HEK293 (cell line): ENCODE data around the gene CDT1.
A peak's percentile ranks its signal among the peaks of the same experiment; 100 is the strongest.

Experiments
- FEZF1 ChIP-seq: fragments of 450-650 bp; formaldehyde crosslinking; IDR thresholded peaks from 2 replicates; pipeline ENCODE4 v1.5.1; 2016; ENCODE audit warnings: missing biosample characterization, missing genetic modification characterization
- KLF16 ChIP-seq: fragments of 450-650 bp; formaldehyde crosslinking; IDR thresholded peaks from 2 replicates; pipeline ENCODE4 v1.5.1; 2017; ENCODE audit warnings: missing biosample characterization, missing genetic modification characterization
- SETDB1 ChIP-seq: IDR thresholded peaks from one replicate; pipeline ENCODE4 v1.6.1; 2017; ENCODE audit warnings: mild to moderate bottlenecking, low read length, moderate library complexity, mixed read lengths; ENCODE audit not compliant: insufficient read length
- TRIM28 ChIP-seq: IDR thresholded peaks from 2 replicates; pipeline ENCODE4 v1.6.1; 2011; ENCODE audit warnings: low read length, control low read depth, borderline replicate concordance
- TSHZ1 ChIP-seq: fragments of 450-650 bp; formaldehyde crosslinking; IDR thresholded peaks from 2 replicates; pipeline ENCODE4 v1.5.1; 2016; ENCODE audit warnings: missing biosample characterization, missing genetic modification characterization, borderline replicate concordance
- ZBTB21 ChIP-seq: fragments of 450-650 bp; formaldehyde crosslinking; IDR thresholded peaks from 2 replicates; pipeline ENCODE4 v1.5.1; 2017; ENCODE audit warnings: missing biosample characterization, missing genetic modification characterization
- ZBTB7A ChIP-seq: fragments of 450-650 bp; formaldehyde crosslinking; IDR thresholded peaks from 2 replicates; pipeline ENCODE4 v1.5.1; 2016; ENCODE audit warnings: low read depth, missing biosample characterization, missing genetic modification characterization
- ZFP3 ChIP-seq: fragments of 450-650 bp; formaldehyde crosslinking; IDR thresholded peaks from 2 replicates; pipeline ENCODE4 v1.5.1; 2016; ENCODE audit warnings: low read depth, missing biosample characterization, missing genetic modification characterization
- ZNF132 ChIP-seq: fragments of 450-650 bp; formaldehyde crosslinking; IDR thresholded peaks from 2 replicates; pipeline ENCODE4 v1.5.1; 2017; ENCODE audit warnings: missing biosample characterization, missing genetic modification characterization, borderline replicate concordance
- ZNF16 ChIP-seq: fragments of 450-650 bp; formaldehyde crosslinking; IDR thresholded peaks from 2 replicates; pipeline ENCODE4 v1.5.1; 2016; ENCODE audit warnings: low read depth, missing biosample characterization, missing genetic modification characterization
- ZNF19 ChIP-seq: fragments of 450-650 bp; formaldehyde crosslinking; IDR thresholded peaks from 2 replicates; pipeline ENCODE4; 2016; ENCODE audit warnings: missing biosample characterization, missing genetic modification characterization, low read depth
- ZNF202 ChIP-seq: fragments of 450-650 bp; formaldehyde crosslinking; IDR thresholded peaks from 2 replicates; pipeline ENCODE4 v1.5.1; 2016; ENCODE audit warnings: missing biosample characterization, missing genetic modification characterization, borderline replicate concordance
- ZNF223 ChIP-seq: fragments of 450-650 bp; formaldehyde crosslinking; IDR thresholded peaks from 2 replicates; pipeline ENCODE4 v1.5.1; 2016; ENCODE audit warnings: missing biosample characterization, missing genetic modification characterization
- ZNF24 ChIP-seq: fragments of 450-650 bp; formaldehyde crosslinking; IDR thresholded peaks from 2 replicates; pipeline ENCODE4 v1.5.1; 2016; ENCODE audit warnings: missing biosample characterization, missing genetic modification characterization
- ZNF248 ChIP-seq: fragments of 450-650 bp; formaldehyde crosslinking; IDR thresholded peaks from 2 replicates; pipeline ENCODE4 v1.5.1; 2017; ENCODE audit warnings: missing biosample characterization, missing genetic modification characterization
- ZNF280C ChIP-seq: fragments of 450-650 bp; formaldehyde crosslinking; IDR thresholded peaks from 2 replicates; pipeline ENCODE4 v1.5.1; 2016; ENCODE audit warnings: missing biosample characterization, missing genetic modification characterization
- ZNF311 ChIP-seq: fragments of 450-650 bp; formaldehyde crosslinking; IDR thresholded peaks from 2 replicates; pipeline ENCODE4 v1.5.1; 2017; ENCODE audit warnings: missing biosample characterization, missing genetic modification characterization, borderline replicate concordance
- ZNF350 ChIP-seq: fragments of 450-650 bp; formaldehyde crosslinking; IDR thresholded peaks from 2 replicates; pipeline ENCODE4 v1.5.0; 2017; ENCODE audit warnings: missing biosample characterization, mild to moderate bottlenecking, missing genetic modification characterization
- ZNF362 ChIP-seq: fragments of 450-650 bp; formaldehyde crosslinking; IDR thresholded peaks from 2 replicates; pipeline ENCODE4 v1.5.1; 2016; ENCODE audit warnings: missing biosample characterization, missing genetic modification characterization
- ZNF48 ChIP-seq: fragments of 450-650 bp; formaldehyde crosslinking; IDR thresholded peaks from 2 replicates; pipeline ENCODE4 v1.5.1; 2016; ENCODE audit warnings: missing biosample characterization, missing genetic modification characterization
- ZNF530 ChIP-seq: fragments of 450-650 bp; formaldehyde crosslinking; IDR thresholded peaks from 2 replicates; pipeline ENCODE4 v1.5.1; 2016; ENCODE audit warnings: low read depth, missing biosample characterization, missing genetic modification characterization
- ZNF596 ChIP-seq: fragments of 450-650 bp; IDR thresholded peaks from 2 replicates; pipeline ENCODE4 v1.5.0; 2018; ENCODE audit warnings: missing biosample characterization, mild to moderate bottlenecking, missing genetic modification characterization, moderate library complexity
- ZNF623 ChIP-seq: fragments of 450-650 bp; formaldehyde crosslinking; IDR thresholded peaks from 2 replicates; pipeline ENCODE4 v1.5.1; 2016; ENCODE audit warnings: missing biosample characterization, missing genetic modification characterization
- ZNF670 ChIP-seq: fragments of 450-650 bp; formaldehyde crosslinking; IDR thresholded peaks from 2 replicates; pipeline ENCODE4 v1.5.1; 2016; ENCODE audit warnings: missing biosample characterization, missing genetic modification characterization, low read depth
- ZNF704 ChIP-seq: fragments of 450-650 bp; formaldehyde crosslinking; IDR thresholded peaks from 2 replicates; pipeline ENCODE4 v1.5.1; 2016; ENCODE audit warnings: missing biosample characterization, missing genetic modification characterization
- ZNF747 ChIP-seq: fragments of 450-650 bp; formaldehyde crosslinking; IDR thresholded peaks from 2 replicates; pipeline ENCODE4 v1.5.1; 2016; ENCODE audit warnings: missing biosample characterization, missing genetic modification characterization
- ZNF777 ChIP-seq: fragments of 450-650 bp; formaldehyde crosslinking; IDR thresholded peaks from 2 replicates; pipeline ENCODE4 v1.5.1; 2017; ENCODE audit warnings: missing biosample characterization, missing genetic modification characterization, borderline replicate concordance
- ZSCAN30 ChIP-seq: fragments of 450-650 bp; IDR thresholded peaks from 2 replicates; pipeline ENCODE4 v1.5.1; 2018; ENCODE audit warnings: missing biosample characterization, mild to moderate bottlenecking, missing genetic modification characterization, moderate library complexity
- ZXDB ChIP-seq: fragments of 450-650 bp; formaldehyde crosslinking; IDR thresholded peaks from 2 replicates; pipeline ENCODE4 v1.5.1; 2016; ENCODE audit warnings: missing biosample characterization, missing genetic modification characterization
- TF ChIP-seq, protein P1 (sequence below): fragments of 450-650 bp; formaldehyde crosslinking; IDR thresholded peaks from 2 replicates; pipeline ENCODE4 v1.5.1; 2016; ENCODE audit warnings: missing biosample characterization, missing genetic modification characterization

The CDT1 gene

DNA sequence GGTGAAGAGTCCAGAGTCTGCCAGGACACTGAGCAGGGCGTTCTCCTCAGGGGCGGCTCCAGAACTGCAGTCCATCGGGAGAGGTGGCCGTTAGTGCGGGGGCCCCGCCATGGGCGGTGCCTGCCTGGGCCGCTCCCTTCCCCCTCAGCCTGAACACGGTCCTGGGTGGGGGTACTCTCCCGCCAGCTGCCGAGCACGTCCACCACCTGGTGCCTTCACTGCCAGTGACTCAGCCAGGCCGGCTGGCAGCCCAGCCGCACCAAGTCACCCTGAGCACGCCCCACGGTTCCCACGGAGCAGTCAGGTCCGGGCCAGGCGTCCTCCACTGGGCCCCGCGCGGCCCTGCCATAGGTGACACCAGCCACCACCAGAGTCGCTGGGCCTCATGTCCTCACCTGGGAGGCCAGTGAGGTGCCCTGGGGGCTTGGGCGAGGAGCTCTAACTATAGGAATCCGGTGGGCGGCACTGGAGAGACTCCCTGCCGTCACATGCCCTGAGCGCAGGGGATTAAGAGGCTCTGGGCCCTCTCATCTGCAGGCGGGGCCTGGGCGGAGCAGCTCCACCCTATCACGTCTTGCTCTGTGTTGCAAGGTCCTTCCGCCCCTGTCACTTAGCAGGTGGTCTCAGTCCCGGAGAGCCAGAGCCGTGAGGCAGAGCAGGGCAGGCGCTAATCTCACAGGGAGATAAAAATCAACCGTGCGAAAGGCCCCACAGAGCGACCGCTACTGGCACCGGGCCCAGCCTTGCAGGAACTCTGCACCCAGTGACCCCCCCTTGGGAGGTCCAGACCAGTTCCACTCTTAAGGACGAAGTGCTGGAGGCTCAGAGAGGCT is 32.9 kb upstream of the CDT1 start (continued):
- TF ChIP-seq TSHZ1 (tag by site-specific recombination) (no peak), ZNF704 (tag by site-specific recombination) (no peak), ZXDB (tag by site-specific recombination) (peak; percentile 88), ZNF596 (peak; percentile 60; the same call in 1 of the 2 replicates), ZNF350 (no peak), ZNF311 (tag by site-specific recombination) (no peak), ZFP3 (tag by site-specific recombination) (no peak), ZNF670 (tag by site-specific recombination) (no peak), ZNF19 (tag by site-specific recombination) (no peak), KLF16 (tag by site-specific recombination) (no peak; the same call in 1 of the 2 replicates), ZNF530 (tag by site-specific recombination) (no peak), TRIM28 (no peak; the same call in 1 of the 2 replicates), ZNF747 (tag by site-specific recombination) (no peak), FEZF1 (peak; percentile 65), ZNF623 (tag by site-specific recombination) (no peak), ZNF280C (tag by site-specific recombination) (no peak), ZNF202 (tag by site-specific recombination) (no peak), ZNF223 (tag by site-specific recombination) (no peak), ZBTB21 (tag by site-specific recombination) (no peak), ZNF24 (tag by site-specific recombination) (no peak), ZBTB7A (0 out of 2 replicates have a peak, but pooled peaks have one; percentile 44), ZNF362 (tag by site-specific recombination) (no peak), ZNF48 (no peak), ZNF132 (tag by site-specific recombination) (no peak), ZSCAN30 (tag by site-specific recombination) (peak; percentile 25; the same call in 1 of the 2 replicates), ZNF777 (tag by site-specific recombination) (no peak), ZNF16 (tag by site-specific recombination) (no peak), ZNF248 (tag by site-specific recombination) (no peak), SETDB1 (no peak)
- TF ChIP-seq, protein P1, sequence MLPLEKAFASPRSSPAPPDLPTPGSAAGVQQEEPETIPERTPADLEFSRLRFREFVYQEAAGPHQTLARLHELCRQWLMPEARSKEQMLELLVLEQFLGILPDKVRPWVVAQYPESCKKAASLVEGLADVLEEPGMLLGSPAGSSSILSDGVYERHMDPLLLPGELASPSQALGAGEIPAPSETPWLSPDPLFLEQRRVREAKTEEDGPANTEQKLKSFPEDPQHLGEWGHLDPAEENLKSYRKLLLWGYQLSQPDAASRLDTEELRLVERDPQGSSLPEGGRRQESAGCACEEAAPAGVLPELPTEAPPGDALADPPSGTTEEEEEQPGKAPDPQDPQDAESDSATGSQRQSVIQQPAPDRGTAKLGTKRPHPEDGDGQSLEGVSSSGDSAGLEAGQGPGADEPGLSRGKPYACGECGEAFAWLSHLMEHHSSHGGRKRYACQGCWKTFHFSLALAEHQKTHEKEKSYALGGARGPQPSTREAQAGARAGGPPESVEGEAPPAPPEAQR (tag by site-specific recombination): no peak
